ENCODE results near the gene ERO1B. TPM values are rescaled to one million over a fixed set of nuclear protein-coding genes. Genes with fewer than 3 reads are reported as not detected.

Gene ERO1B
- total RNA-seq, 1 experiment from 2014 or later: not detected

- H3K4me1 ChIP-seq (replicated peaks; ENCODE audit: insufficient read depth): no peaks in the 10 kb centered on the region
- intact Hi-C loops (cut with micrococcal nuclease; ENCODE audit: unreplicated experiment): no loop called here
- no peaks in the 10 kb centered on the region for H3K27me3 ChIP-seq (ENCODE audit: insufficient read depth, low read depth)
- no peak for DNase-seq
- no peak overlapping the region for H2AFZ ChIP-seq
- H3K4me2 ChIP-seq: no peak overlapping the region
- TF ChIP-seq CTCF (conservative IDR thresholded peaks at IDR 0.05): no peak
- no peak for TF ChIP-seq EZH2 (IDR thresholded peaks at IDR 0.05; ENCODE audit: low read depth)
- POLR2A ChIA-PET (ENCODE audit: unreplicated experiment): no interaction called here
- no peaks in the 10 kb centered on the region for H3K36me3 ChIP-seq (ENCODE audit: low read depth)
- no peaks in the 10 kb centered on the region for H4K20me1 ChIP-seq (ENCODE audit: insufficient read depth)
- no TSS peak for BruUV-seq (replicated peaks)
- H3K9me3 ChIP-seq (ENCODE audit: insufficient read depth, low read depth): no peaks in the 10 kb centered on the region; the same call in 1 of the 2 replicates
- no peak overlapping the region for H3K4me3 ChIP-seq
- H3K79me2 ChIP-seq (ENCODE audit: low read depth): no peaks in the 10 kb centered on the region
- no peaks in the 10 kb centered on the region for H3F3A ChIP-seq (ENCODE audit: insufficient read depth, low read depth)
- no peaks in the 10 kb centered on the region for H3K9me2 ChIP-seq (ENCODE audit: insufficient read depth)
- H3K27ac ChIP-seq: no peak overlapping the region
- CTCF ChIA-PET: no interaction called here
These were observed 23.6 kb downstream of the ERO1B start for GRCh38 chr1:236258114-236258622.

- Histone ChIP-seq H4K20me1 (ENCODE audit: insufficient read depth) (no peaks in the 10 kb centered on the region), H3K27ac (no peak overlapping the region), H3K9me2 (ENCODE audit: insufficient read depth) (no peaks in the 10 kb centered on the region), H2AFZ (no peak overlapping the region), H3K4me3 (no peak overlapping the region), H3K79me2 (ENCODE audit: low read depth) (no peaks in the 10 kb centered on the region), H3K4me2 (no peak overlapping the region), H3K27me3 (ENCODE audit: insufficient read depth, low read depth) (no peaks in the 10 kb centered on the region), H3K4me1 (replicated peaks; ENCODE audit: insufficient read depth) (no peaks in the 10 kb centered on the region), H3F3A (ENCODE audit: insufficient read depth, low read depth) (no peaks in the 10 kb centered on the region), H3K36me3 (ENCODE audit: low read depth) (no peaks in the 10 kb centered on the region), H3K9me3 (ENCODE audit: insufficient read depth, low read depth) (no peaks in the 10 kb centered on the region; the same call in 1 of the 2 replicates)
- ChIA-PET POLR2A (ENCODE audit: unreplicated experiment) (no interaction called here), CTCF (no interaction called here)
- BruUV-seq (replicated peaks): no TSS peak
- no peak for DNase-seq
- TF ChIP-seq EZH2 (IDR thresholded peaks at IDR 0.05; ENCODE audit: low read depth) (no peak), CTCF (conservative IDR thresholded peaks at IDR 0.05) (no peak)
- intact Hi-C loops (cut with micrococcal nuclease; ENCODE audit: unreplicated experiment): no loop called here
These were observed 24.5 kb downstream of the ERO1B start for GRCh38 chr1:236257216-236257615.

GRCh38 chr1:236253918-236254637 lies 27.7 kb downstream of the ERO1B start:
- Histone ChIP-seq H3K9me3 (ENCODE audit: insufficient read depth, low read depth) (no peaks in the 10 kb centered on the region; the same call in 1 of the 2 replicates), H4K20me1 (ENCODE audit: insufficient read depth) (no peaks in the 10 kb centered on the region), H2AFZ (no peak overlapping the region), H3K27me3 (ENCODE audit: insufficient read depth, low read depth) (no peaks in the 10 kb centered on the region), H3K79me2 (ENCODE audit: low read depth) (no peaks in the 10 kb centered on the region), H3K36me3 (ENCODE audit: low read depth) (no peaks in the 10 kb centered on the region), H3K9me2 (ENCODE audit: insufficient read depth) (no peaks in the 10 kb centered on the region), H3K4me1 (replicated peaks; ENCODE audit: insufficient read depth) (no peaks in the 10 kb centered on the region), H3K27ac (no peak overlapping the region), H3K4me3 (no peak overlapping the region), H3K4me2 (no peak overlapping the region), H3F3A (ENCODE audit: insufficient read depth, low read depth) (no peaks in the 10 kb centered on the region)
- ChIA-PET CTCF (no interaction called here), POLR2A (ENCODE audit: unreplicated experiment) (no interaction called here)
- no TSS peak for BruUV-seq (replicated peaks)
- intact Hi-C loops (cut with micrococcal nuclease; ENCODE audit: unreplicated experiment): no loop called here
- DNase-seq: no peak
- TF ChIP-seq EZH2 (IDR thresholded peaks at IDR 0.05; ENCODE audit: low read depth) (no peak), CTCF (conservative IDR thresholded peaks at IDR 0.05) (no peak)
